ENCODE results near the gene VPS13C.

The VPS13C gene

GRCh38 chr15:61815356-61816083 is 244.7 kb downstream of the VPS13C start:
- TF ChIP-seq CTCF (IDR thresholded peaks at IDR 0.05; ENCODE audit: insufficient read depth, missing control alignments) = no peak
- DNase-seq (ENCODE audit: insufficient read length, low spot score) (no peak), FAIRE-seq (no peak)

GRCh38 chr15:61812476-61812875 is 247.8 kb downstream of the VPS13C start:
- FAIRE-seq (no peak), DNase-seq (ENCODE audit: insufficient read length, low spot score) (no peak)
- no peak for TF ChIP-seq CTCF (IDR thresholded peaks at IDR 0.05; ENCODE audit: insufficient read depth, missing control alignments)

DNA sequence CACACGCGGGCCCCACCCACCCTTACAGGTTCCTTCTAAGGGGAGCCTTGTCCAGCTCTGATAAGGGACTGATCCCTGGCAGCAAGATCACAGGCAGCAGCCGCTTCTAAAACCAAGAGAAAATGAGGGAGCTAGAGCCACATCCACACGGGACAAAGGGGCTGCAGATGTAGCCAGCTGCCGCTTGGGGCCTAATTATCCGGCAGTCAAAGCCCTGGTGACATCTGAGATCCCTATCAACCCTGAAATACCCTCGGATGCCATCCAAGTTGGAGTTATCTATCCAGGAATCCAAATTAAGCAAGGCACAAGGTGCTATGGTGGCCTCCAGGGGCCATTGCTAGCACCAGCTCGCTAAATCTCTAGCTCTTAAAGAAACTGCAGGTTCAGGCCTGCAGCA is 248.3 kb downstream of the VPS13C start:
- TF ChIP-seq CTCF (IDR thresholded peaks at IDR 0.05; ENCODE audit: insufficient read depth, missing control alignments) = no peak
- DNase-seq (ENCODE audit: insufficient read length, low spot score) (no peak), FAIRE-seq (no peak)

- FAIRE-seq = no peak
- no peak for TF ChIP-seq CTCF (IDR thresholded peaks at IDR 0.05; ENCODE audit: insufficient read depth, missing control alignments)
Observed at GRCh38 chr15:61809216-61809615, 251.0 kb downstream of the VPS13C start.

GRCh38 chr15:61807281-61807929 is 252.8 kb downstream of the VPS13C start:
- no peak for DNase-seq (ENCODE audit: insufficient read length, low spot score)
- no peak for FAIRE-seq
- no peak for TF ChIP-seq CTCF (IDR thresholded peaks at IDR 0.05; ENCODE audit: insufficient read depth, missing control alignments)

More at GRCh38 chr15:61809216-61809615, 251.0 kb downstream of the VPS13C start:
- no peak for DNase-seq (ENCODE audit: insufficient read length, low spot score)
